Testis (tissue), 3 donors: Measurements from ENCODE around the gene NR6A1. TPM values are rescaled to one million over a fixed set of nuclear protein-coding genes. Genes with fewer than 3 reads are reported as not detected.

Experiments
- DNase-seq: peaks from one replicate; pipeline ENCODE4 v3.0.0-alpha.2; 2019
- H3K27ac ChIP-seq, 2 donors: fragments of 200-600 bp; sonication (generic); one replicate each; pipeline ENCODE4 v1.5.1; 2019
- H3K27me3 ChIP-seq: fragments of 200-600 bp; sonication (generic); one replicate; pipeline ENCODE4 v1.5.1; 2019
- H3K36me3 ChIP-seq: fragments of 200-600 bp; sonication (generic); one replicate; pipeline ENCODE4 v1.5.1; 2017; ENCODE audit warnings: low read depth; ENCODE audit errors: missing control alignments
- H3K4me1 ChIP-seq: fragments of 200-600 bp; sonication (generic); one replicate; pipeline ENCODE4 v1.5.1; 2019
- H3K4me3 ChIP-seq, 2 donors: fragments of 200-600 bp; sonication (generic); one replicate each; pipeline ENCODE4 v1.5.1; 2017 to 2019
- H3K9me3 ChIP-seq: fragments of 200-600 bp; sonication (generic); one replicate; pipeline ENCODE4 v1.5.1; 2017
- POLR2A ChIP-seq: fragments of 450-650 bp; IDR thresholded peaks from one replicate; pipeline ENCODE4 v1.6.1; 2017; ENCODE audit warnings: antibody characterized with exemption, mild to moderate bottlenecking, moderate library complexity
- WGBS, 2 donors: methylation state at CpG; one replicate each; pipeline ENCODE4 v1.1.5; 2018; 5-methylcytosine and 5-hydroxymethylcytosine counted together
- intact Hi-C: fragments of 100-400 bp; cut with DNase I; formaldehyde crosslinking; loops from one replicate; pipeline ENCODE4 v1.15.1; 2023; ENCODE audit warnings: low total_unique reads
- polyA plus RNA-seq: library from polyadenylated mRNA; stranded (reverse); fragments of 350-450 nt; fragmentation: Illumina TruSeq; extraction: RNeasy Lipid Tissue Mini Kit (QIAGEN cat#74804); gene quantifications from one replicate; pipeline ENCODE4 v1.2.3, GENCODE V29; 2014; ENCODE audit warnings: low read depth, low replicate concordance; ENCODE audit not compliant: insufficient read depth
- total RNA-seq, 2 donors: library from RNA; depleted of rRNA; stranded (reverse); fragments of >200 nt; gene quantifications; one replicate each; pipeline ENCODE4 v1.2.3, GENCODE V29; 2016
- TF ChIP-seq, protein P1 (sequence below), 3 experiments: fragments of 450-650 bp in 2 of 3; fragments of 200-600 bp in 1 of 3; sonication (generic) in 1 of 3; IDR thresholded peaks; one replicate each; pipeline ENCODE4 v1.5.1; 2016 to 2019; ENCODE audit warnings: antibody characterized with exemption in 3 of 3, mild to moderate bottlenecking in 2 of 3, moderate library complexity in 1 of 3

Gene NR6A1
- total and polyA plus RNA-seq, 3 donors from 2014 or later: 54.6 to 100 (median 92.1) TPM

DNA sequence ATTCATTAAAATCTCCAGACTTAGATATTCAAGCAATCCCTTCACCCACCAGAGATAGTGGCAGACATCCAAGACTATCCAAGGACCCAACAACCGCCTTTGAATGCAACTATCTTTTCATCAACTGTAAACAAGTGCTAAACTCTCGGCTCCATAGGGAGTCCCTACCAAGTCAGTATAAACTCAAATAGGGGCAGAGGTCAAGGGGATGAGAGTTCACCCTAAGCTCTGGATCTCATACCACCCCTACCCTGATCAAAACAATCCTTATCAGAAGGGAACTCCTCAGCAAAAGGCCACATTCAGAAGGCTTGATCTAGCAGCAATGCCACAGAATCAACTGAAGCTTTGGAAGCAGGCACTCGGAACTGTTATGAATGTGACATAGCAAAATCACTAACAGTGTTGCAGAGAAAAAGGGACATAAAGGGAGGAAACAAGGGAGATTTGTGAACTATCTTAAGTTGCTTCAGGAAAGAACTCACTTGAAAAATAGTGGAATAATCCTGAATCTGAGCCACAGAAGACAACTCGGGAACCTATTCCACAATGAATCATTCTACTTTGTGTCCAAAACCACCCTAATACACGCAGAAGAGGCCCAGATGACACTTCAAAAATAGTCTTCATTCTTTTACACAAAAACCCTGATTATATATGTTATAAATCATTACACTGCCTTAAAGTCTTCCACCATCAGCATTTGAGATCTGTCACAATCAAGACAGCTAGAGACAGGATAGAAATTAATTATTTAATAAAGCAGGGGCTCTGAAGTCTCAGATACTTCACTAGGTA, 49.8 kb downstream of the NR6A1 start:
- H3K27me3 ChIP-seq: no peaks in the 10 kb centered on the region
- intact Hi-C loops: no loop called here
- no peak for DNase-seq
- peaks cover 23% of the 10 kb centered on the region for H3K4me1 ChIP-seq
- peak overlapping the region; percentile 57 to 60 for H3K27ac ChIP-seq
- H3K4me3 ChIP-seq: no peak overlapping the region
- no peaks in the 10 kb centered on the region for H3K9me3 ChIP-seq
- TF ChIP-seq POLR2A: no peak
- TF ChIP-seq, protein P1, sequence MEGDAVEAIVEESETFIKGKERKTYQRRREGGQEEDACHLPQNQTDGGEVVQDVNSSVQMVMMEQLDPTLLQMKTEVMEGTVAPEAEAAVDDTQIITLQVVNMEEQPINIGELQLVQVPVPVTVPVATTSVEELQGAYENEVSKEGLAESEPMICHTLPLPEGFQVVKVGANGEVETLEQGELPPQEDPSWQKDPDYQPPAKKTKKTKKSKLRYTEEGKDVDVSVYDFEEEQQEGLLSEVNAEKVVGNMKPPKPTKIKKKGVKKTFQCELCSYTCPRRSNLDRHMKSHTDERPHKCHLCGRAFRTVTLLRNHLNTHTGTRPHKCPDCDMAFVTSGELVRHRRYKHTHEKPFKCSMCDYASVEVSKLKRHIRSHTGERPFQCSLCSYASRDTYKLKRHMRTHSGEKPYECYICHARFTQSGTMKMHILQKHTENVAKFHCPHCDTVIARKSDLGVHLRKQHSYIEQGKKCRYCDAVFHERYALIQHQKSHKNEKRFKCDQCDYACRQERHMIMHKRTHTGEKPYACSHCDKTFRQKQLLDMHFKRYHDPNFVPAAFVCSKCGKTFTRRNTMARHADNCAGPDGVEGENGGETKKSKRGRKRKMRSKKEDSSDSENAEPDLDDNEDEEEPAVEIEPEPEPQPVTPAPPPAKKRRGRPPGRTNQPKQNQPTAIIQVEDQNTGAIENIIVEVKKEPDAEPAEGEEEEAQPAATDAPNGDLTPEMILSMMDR (IDR thresholded peaks at IDR 0.05): no peak
- WGBS, 2 donors: 52 to 66% methylated on average over 5 of the region's 5 CpGs
- H3K36me3 ChIP-seq: no peaks in the 10 kb centered on the region

DNA sequence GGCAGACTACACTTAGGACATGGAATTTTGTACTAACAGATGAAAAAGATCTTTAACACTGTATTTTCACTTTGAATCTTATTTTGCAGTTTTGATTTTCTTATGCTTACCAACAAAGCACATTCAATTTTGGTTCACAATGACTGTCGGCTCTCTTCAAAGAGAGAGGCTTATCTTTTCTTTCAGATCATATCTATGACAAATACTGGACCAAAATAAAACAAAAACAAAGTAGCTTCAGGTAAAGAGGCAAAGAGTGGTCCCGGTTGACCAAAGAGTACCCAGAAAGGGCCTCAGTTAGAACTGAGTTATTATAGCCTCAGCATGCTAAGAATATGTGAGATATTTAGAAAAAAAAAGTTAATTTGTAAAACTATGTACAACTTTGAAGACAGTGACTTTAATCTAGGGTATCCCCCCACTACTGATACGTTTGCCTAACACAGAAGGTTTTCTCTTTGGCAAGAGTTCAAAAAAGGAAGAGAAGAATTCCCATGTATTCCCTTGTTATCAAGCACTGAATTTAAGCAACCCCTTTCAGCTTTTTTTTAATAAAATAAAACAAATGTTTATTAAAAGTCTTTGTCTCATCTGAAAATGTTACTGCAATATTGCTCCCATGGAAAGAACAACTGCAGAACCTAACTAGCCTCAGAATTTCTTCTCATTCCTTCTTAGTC, 50.5 kb downstream of the NR6A1 start:
- 53 to 56% methylated on average over 3 of the region's 3 CpGs for WGBS, 2 donors
- no peak for DNase-seq
- no peaks in the 10 kb centered on the region for H3K27me3 ChIP-seq
- intact Hi-C loops: no loop called here
- H3K4me1 ChIP-seq: peaks cover 23% of the 10 kb centered on the region
- no peaks in the 10 kb centered on the region for H3K36me3 ChIP-seq
- H3K9me3 ChIP-seq: no peaks in the 10 kb centered on the region
- TF ChIP-seq POLR2A: no peak
- TF ChIP-seq, protein P1 (IDR thresholded peaks at IDR 0.05): no peak
- no peak overlapping the region for H3K4me3 ChIP-seq
- peak overlapping the region; percentile 57 to 60 for H3K27ac ChIP-seq

DNA sequence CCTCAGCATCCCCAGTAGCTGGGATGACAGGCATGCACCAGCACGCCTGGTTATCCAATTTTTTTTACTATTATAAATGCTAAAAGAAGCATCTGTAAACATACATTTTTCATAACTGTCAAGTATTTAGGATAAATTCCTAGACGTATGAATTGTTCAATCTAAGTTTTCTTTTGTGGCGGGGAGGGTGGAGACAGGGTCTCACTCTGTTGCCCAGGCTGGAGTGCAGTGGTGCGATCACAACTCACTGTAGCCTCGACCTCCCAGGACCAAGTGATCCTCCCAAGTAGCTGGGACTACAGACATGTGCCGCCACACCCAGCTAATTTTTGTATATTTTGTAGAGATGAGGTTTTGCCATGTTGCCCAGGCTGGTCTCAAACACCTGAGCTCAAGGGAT, 52.2 kb downstream of the NR6A1 start:
- intact Hi-C loops: no loop called here
- no peaks in the 10 kb centered on the region for H3K9me3 ChIP-seq
- H3K4me1 ChIP-seq: peaks cover 12% of the 10 kb centered on the region
- no peaks in the 10 kb centered on the region for H3K36me3 ChIP-seq
- no peaks in the 10 kb centered on the region for H3K27me3 ChIP-seq
- TF ChIP-seq POLR2A: no peak
- TF ChIP-seq, protein P1 (IDR thresholded peaks at IDR 0.05): no peak
- no peak for DNase-seq
- whole genome bisulfite sequencing, 2 donors: 85 to 89% methylated on average over 6 of the region's 6 CpGs
- no peak overlapping the region for H3K4me3 ChIP-seq
- no peak overlapping the region for H3K27ac ChIP-seq

DNA sequence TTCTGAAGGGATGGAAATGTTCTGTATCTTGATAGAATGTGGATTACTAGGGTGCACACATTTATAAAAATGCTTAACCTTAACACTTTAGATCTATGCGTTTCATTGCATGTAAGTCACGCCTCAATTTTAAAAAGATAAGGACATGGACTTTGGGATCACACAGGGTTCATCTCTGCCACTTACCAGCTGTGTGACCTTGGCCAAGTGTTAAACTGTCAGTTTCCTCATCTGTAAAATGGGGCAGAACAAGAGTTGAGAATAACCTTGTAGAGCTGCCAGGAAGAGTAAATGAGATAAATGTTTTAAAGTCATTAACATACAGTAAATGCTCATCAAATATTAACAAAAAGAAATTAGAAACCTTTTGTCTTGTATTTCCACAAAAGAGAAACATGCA, 53.5 kb downstream of the NR6A1 start:
- H3K36me3 ChIP-seq: no peaks in the 10 kb centered on the region
- intact Hi-C loops: no loop called here

DNA sequence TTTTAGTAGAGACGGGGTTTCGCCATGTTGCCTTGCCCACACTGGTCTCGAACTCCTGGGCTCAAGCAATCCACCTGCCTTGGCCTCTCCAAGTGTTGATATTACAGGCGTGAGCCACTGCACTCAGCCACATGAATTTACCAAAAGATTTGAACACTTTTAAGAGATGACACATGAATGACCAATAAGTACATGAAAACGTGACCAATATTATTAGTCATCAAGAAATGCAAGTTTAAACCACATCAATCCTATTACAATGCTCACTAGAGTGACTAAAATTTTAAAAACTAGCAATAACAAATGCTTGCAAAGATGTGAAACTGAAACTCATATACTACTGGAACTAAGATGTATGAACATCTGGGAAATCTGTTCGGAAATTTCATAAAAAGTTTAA, 54.3 kb downstream of the NR6A1 start:
- 90 to 93% methylated on average over 6 of the region's 6 CpGs for WGBS, 2 donors
- Histone ChIP-seq H3K9me3 (no peaks in the 10 kb centered on the region), H3K27me3 (no peaks in the 10 kb centered on the region), H3K27ac (no peak overlapping the region), H3K4me3 (no peak overlapping the region), H3K36me3 (no peaks in the 10 kb centered on the region), H3K4me1 (peaks cover 12% of the 10 kb centered on the region)
- TF ChIP-seq, protein P1 (IDR thresholded peaks at IDR 0.05): no peak
- no peak for TF ChIP-seq POLR2A
- intact Hi-C loops: no loop called here
- no peak for DNase-seq

More for the DNA sequence above, 53.5 kb downstream of the NR6A1 start:
- 69 to 88% methylated on average over 2 of the region's 2 CpGs for WGBS, 2 donors
- H3K9me3 ChIP-seq: no peaks in the 10 kb centered on the region
- no peaks in the 10 kb centered on the region for H3K27me3 ChIP-seq
- no peak for DNase-seq
- H3K27ac ChIP-seq: no peak overlapping the region
- H3K4me3 ChIP-seq: no peak overlapping the region
- peaks cover 12% of the 10 kb centered on the region for H3K4me1 ChIP-seq
- TF ChIP-seq POLR2A: no peak
